ENCODE data around the gene MCRIP1. TPM values are rescaled to one million over a fixed set of nuclear protein-coding genes. Genes with fewer than 3 reads are reported as not detected.

Gene MCRIP1
- total and polyA plus RNA-seq, 2 of the 13 experiments (the other 11 are each of a cell fraction or from before 2014, with no cell fraction given): 79.7 to 84.9 TPM

GRCh38 chr17:81831957-81832607 lies 1.0 kb downstream of the MCRIP1 start (continued):
- TF ChIP-seq ZNF281 (CRISPR knock-in tag; IDR thresholded peaks at IDR 0.05; ENCODE audit: borderline replicate concordance) (no peak; the same call in 1 of the 2 replicates), ERF (CRISPR knock-in tag; IDR thresholded peaks at IDR 0.05) (no peak), MAZ (IDR thresholded peaks at IDR 0.05; ENCODE audit: borderline replicate concordance, low read depth, low read length) (no peak), MAZ (CRISPR knock-in tag; IDR thresholded peaks at IDR 0.05; ENCODE audit: low read depth) (0 out of 2 replicates have a peak, but pooled peaks have one; percentile 7), ZNF678 (CRISPR knock-in tag; IDR thresholded peaks at IDR 0.05) (no peak), FOXO4 (CRISPR knock-in tag; conservative IDR thresholded peaks at IDR 0.05) (0 out of 2 replicates have a peak, but pooled peaks have one; percentile 9), NFE2 (CRISPR knock-in tag; IDR thresholded peaks at IDR 0.05) (no peak), TOPORS (CRISPR knock-in tag; IDR thresholded peaks at IDR 0.05) (no peak), ZNF709 (CRISPR knock-in tag; IDR thresholded peaks at IDR 0.05) (no peak), FOSL1 (CRISPR knock-in tag; IDR thresholded peaks at IDR 0.05; ENCODE audit: borderline replicate concordance) (no peak), JUN (CRISPR knock-in tag; IDR thresholded peaks at IDR 0.05) (no peak), ZNF12 (CRISPR knock-in tag; IDR thresholded peaks at IDR 0.05) (no peak), HDAC2 (CRISPR knock-in tag; IDR thresholded peaks at IDR 0.05) (no peak), ZNF570 (CRISPR knock-in tag; IDR thresholded peaks at IDR 0.05; ENCODE audit: borderline replicate concordance) (no peak), CSRNP2 (CRISPR knock-in tag; conservative IDR thresholded peaks at IDR 0.05; ENCODE audit: low read depth) (no peak), HNF4A (CRISPR knock-in tag; IDR thresholded peaks at IDR 0.05) (no peak), HOXA3 (CRISPR knock-in tag; IDR thresholded peaks at IDR 0.05) (no peak), ZNF552 (CRISPR knock-in tag; IDR thresholded peaks at IDR 0.05; ENCODE audit: borderline replicate concordance) (no peak), ZNF549 (CRISPR knock-in tag; IDR thresholded peaks at IDR 0.05) (no peak), ZBTB37 (CRISPR knock-in tag; IDR thresholded peaks at IDR 0.05) (no peak), CENPX (CRISPR knock-in tag; IDR thresholded peaks at IDR 0.05) (no peak), ZNF776 (CRISPR knock-in tag; IDR thresholded peaks at IDR 0.05) (0 out of 2 replicates have a peak, but pooled peaks have one; percentile 68), SRF (IDR thresholded peaks at IDR 0.05; ENCODE audit: low read depth, low read length) (no peak), ZSCAN25 (CRISPR knock-in tag; IDR thresholded peaks at IDR 0.05) (0 out of 2 replicates have a peak, but pooled peaks have one; percentile 38)
